ENCODE results near the gene TMBIM4. TPM values are rescaled to one million over a fixed set of nuclear protein-coding genes. Genes with fewer than 3 reads are reported as not detected.

The TMBIM4 gene
- total RNA-seq, 2 donors from 2014 or later: 107 to 139 TPM

GRCh38 chr12:66203820-66204219 is 34.0 kb upstream of the TMBIM4 start:
- no peak overlapping the region for H3K27ac ChIP-seq
- peaks cover 0 to 7% of the 10 kb centered on the region in 2 donors for H3K4me1 ChIP-seq
- H3K4me3 ChIP-seq: no peak overlapping the region
- no peaks in the 10 kb centered on the region for H3K27me3 ChIP-seq
- no peaks in the 10 kb centered on the region for H3K36me3 ChIP-seq
- no peak for DNase-seq (ENCODE audit: low spot score)
- no peaks in the 10 kb centered on the region for H3K9me3 ChIP-seq
- TF ChIP-seq, protein P1, sequence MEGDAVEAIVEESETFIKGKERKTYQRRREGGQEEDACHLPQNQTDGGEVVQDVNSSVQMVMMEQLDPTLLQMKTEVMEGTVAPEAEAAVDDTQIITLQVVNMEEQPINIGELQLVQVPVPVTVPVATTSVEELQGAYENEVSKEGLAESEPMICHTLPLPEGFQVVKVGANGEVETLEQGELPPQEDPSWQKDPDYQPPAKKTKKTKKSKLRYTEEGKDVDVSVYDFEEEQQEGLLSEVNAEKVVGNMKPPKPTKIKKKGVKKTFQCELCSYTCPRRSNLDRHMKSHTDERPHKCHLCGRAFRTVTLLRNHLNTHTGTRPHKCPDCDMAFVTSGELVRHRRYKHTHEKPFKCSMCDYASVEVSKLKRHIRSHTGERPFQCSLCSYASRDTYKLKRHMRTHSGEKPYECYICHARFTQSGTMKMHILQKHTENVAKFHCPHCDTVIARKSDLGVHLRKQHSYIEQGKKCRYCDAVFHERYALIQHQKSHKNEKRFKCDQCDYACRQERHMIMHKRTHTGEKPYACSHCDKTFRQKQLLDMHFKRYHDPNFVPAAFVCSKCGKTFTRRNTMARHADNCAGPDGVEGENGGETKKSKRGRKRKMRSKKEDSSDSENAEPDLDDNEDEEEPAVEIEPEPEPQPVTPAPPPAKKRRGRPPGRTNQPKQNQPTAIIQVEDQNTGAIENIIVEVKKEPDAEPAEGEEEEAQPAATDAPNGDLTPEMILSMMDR (IDR thresholded peaks at IDR 0.05): no peak

GRCh38 chr12:66199831-66200509 is 30.2 kb upstream of the TMBIM4 start:
- Histone ChIP-seq H3K27ac (no peak overlapping the region), H3K27me3 (no peaks in the 10 kb centered on the region), H3K36me3 (no peaks in the 10 kb centered on the region), H3K4me1 (peaks cover 0 to 16% of the 10 kb centered on the region in 2 donors), H3K4me3 (no peak overlapping the region), H3K9me3 (no peaks in the 10 kb centered on the region)
- DNase-seq (ENCODE audit: low spot score): no peak
- TF ChIP-seq, protein P1 (IDR thresholded peaks at IDR 0.05): no peak

GRCh38 chr12:66199141-66199540 is 29.3 kb upstream of the TMBIM4 start:
- H3K4me3 ChIP-seq: no peak overlapping the region
- TF ChIP-seq, protein P1 (IDR thresholded peaks at IDR 0.05): no peak
- H3K4me1 ChIP-seq: peaks cover 0 to 16% of the 10 kb centered on the region in 2 donors
- no peaks in the 10 kb centered on the region for H3K9me3 ChIP-seq
- H3K27me3 ChIP-seq: no peaks in the 10 kb centered on the region
- H3K27ac ChIP-seq: no peak overlapping the region
- no peak for DNase-seq (ENCODE audit: low spot score)
- no peaks in the 10 kb centered on the region for H3K36me3 ChIP-seq

DNA sequence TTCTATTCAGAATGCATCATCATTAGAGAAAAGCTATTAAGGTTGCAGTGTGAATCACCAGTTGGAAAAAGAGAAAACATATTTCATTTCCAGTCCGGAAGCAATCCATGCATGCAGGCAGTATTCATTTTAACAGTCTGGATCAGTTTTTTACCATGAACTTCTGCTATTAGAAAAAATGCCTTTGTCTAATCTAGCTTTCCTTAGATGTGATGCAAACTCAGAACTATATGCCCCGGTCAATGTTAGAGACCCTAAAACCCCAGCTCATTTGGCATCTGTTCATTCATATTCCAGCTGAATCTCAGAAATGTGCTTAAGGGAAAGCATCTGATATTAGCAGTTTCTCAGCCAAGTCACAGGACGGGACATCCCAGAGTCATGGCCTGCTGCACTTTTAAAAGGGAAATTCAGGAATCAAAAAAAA is 27.7 kb upstream of the TMBIM4 start:
- H3K4me3 ChIP-seq: no peak overlapping the region
- TF ChIP-seq, protein P1 (IDR thresholded peaks at IDR 0.05): no peak
- no peaks in the 10 kb centered on the region for H3K36me3 ChIP-seq
- DNase-seq (ENCODE audit: low spot score): no peak
- H3K4me1 ChIP-seq: peaks cover 0 to 16% of the 10 kb centered on the region in 2 donors
- no peak overlapping the region for H3K27ac ChIP-seq
- H3K9me3 ChIP-seq: no peaks in the 10 kb centered on the region
- H3K27me3 ChIP-seq: no peaks in the 10 kb centered on the region

- Histone ChIP-seq H3K27ac (no peak overlapping the region), H3K4me3 (no peak overlapping the region), H3K4me1 (peaks cover 0 to 16% of the 10 kb centered on the region in 2 donors), H3K9me3 (no peaks in the 10 kb centered on the region), H3K27me3 (no peaks in the 10 kb centered on the region), H3K36me3 (no peaks in the 10 kb centered on the region)
- TF ChIP-seq, protein P1 (IDR thresholded peaks at IDR 0.05): no peak
- no peak for DNase-seq (ENCODE audit: low spot score)
Observed at GRCh38 chr12:66196806-66197205, 27.0 kb upstream of the TMBIM4 start.

- no peak for DNase-seq (ENCODE audit: low spot score)
- Histone ChIP-seq H3K36me3 (no peaks in the 10 kb centered on the region), H3K4me3 (no peak overlapping the region), H3K27me3 (no peaks in the 10 kb centered on the region), H3K9me3 (no peaks in the 10 kb centered on the region), H3K27ac (no peak overlapping the region), H3K4me1 (peaks cover 0 to 27% of the 10 kb centered on the region in 2 donors)
- TF ChIP-seq, protein P1 (IDR thresholded peaks at IDR 0.05): no peak
Observed at GRCh38 chr12:66195242-66195641, 25.4 kb upstream of the TMBIM4 start.

Data from right atrium auricular region (tissue), 2 donors.